Measurements from ENCODE around the gene DLX4.

Gene DLX4

GRCh38 chr17:49985310-49985990 is 16.5 kb downstream of the DLX4 start:
- in situ Hi-C loops (cut with HindIII; ENCODE audit: low sequenced_read_pairs) = no loop called here

GRCh38 chr17:49986396-49987289 is 17.7 kb downstream of the DLX4 start:
- in situ Hi-C loops (cut with HindIII; ENCODE audit: low sequenced_read_pairs) = no loop called here

GRCh38 chr17:49987290-49987585 is 18.2 kb downstream of the DLX4 start:
- in situ Hi-C loops (cut with HindIII; ENCODE audit: low sequenced_read_pairs) = no loop called here

- in situ Hi-C loops (cut with HindIII; ENCODE audit: low sequenced_read_pairs) = no loop called here
Observed at GRCh38 chr17:49987681-49988441, 18.9 kb downstream of the DLX4 start.

- in situ Hi-C loops (cut with HindIII; ENCODE audit: low sequenced_read_pairs) = no loop called here
Observed at GRCh38 chr17:49989518-49989880, 20.5 kb downstream of the DLX4 start.

DNA sequence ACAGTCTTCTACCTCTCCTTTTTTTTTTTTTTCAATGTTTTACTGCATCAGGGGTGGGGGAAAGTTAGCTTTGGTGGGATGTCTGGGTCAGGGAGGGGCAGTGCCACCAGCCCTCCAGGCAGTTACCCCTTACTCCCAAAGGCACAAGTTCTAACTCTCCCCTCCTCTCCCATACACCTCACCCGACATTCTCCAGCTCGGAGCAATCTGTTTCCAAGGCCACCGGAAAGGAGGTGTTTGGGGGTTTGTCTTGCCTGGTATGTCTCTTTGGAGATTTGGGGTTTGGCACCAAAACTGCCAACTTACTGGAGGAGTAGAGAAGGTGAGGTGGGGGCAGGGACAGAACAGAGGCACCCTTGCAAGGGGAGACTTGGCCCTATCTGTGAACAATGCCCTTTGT is 21.3 kb downstream of the DLX4 start:
- in situ Hi-C loops (cut with HindIII; ENCODE audit: low sequenced_read_pairs) = no loop called here

- in situ Hi-C loops (cut with HindIII; ENCODE audit: low sequenced_read_pairs) = no loop called here
Observed at GRCh38 chr17:49990921-49991320, 21.9 kb downstream of the DLX4 start.

- in situ Hi-C loops (cut with HindIII; ENCODE audit: low sequenced_read_pairs) = no loop called here
Observed at GRCh38 chr17:49991409-49991808, 22.4 kb downstream of the DLX4 start.

GRCh38 chr17:49992191-49992932 is 23.4 kb downstream of the DLX4 start:
- in situ Hi-C loops (cut with HindIII; ENCODE audit: low sequenced_read_pairs) = no loop called here

DNA sequence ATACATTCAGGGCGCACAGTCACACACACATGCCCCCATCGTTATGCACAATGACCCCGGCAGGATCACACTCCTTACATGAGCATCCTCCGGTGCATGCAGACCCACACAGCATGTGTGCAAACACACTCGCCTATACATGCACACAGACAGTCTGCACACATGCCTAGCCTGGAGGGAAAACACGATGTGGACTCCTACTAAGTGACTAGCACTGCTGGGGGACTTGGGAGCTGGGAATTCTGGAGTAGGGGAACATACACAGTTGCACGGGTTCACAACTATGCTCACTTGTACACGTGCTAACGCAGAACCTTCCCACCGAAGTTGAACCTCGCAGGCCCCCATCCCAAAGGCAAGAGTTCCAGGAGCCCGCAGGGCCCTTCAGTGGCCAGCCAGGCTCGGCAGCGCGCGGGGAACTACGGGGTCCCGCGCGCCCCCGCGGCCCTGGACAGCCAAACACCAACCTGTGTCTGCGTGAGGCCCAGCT is 24.0 kb downstream of the DLX4 start:
- in situ Hi-C loops (cut with HindIII; ENCODE audit: low sequenced_read_pairs) = no loop called here

- in situ Hi-C loops (cut with HindIII; ENCODE audit: low sequenced_read_pairs) = no loop called here
Observed at GRCh38 chr17:49993423-49994060, 24.6 kb downstream of the DLX4 start.

GRCh38 chr17:49994085-49995054 is 25.4 kb downstream of the DLX4 start:
- in situ Hi-C loops (cut with HindIII; ENCODE audit: low sequenced_read_pairs) = loop anchor here (5.0 kb wide), 2 partner anchors 83 to 112 kb away; no protein-coding TSS in a partner anchor

GRCh38 chr17:49995055-49995738 is 26.2 kb downstream of the DLX4 start, which contains the start of gene DLX3:
Gene DLX3, minus strand, starts transcription at chr17:49995224. Its CDS starts 226 bp downstream, at chr17:49994998.
- in situ Hi-C loops (cut with HindIII; ENCODE audit: low sequenced_read_pairs) = loop anchor here (5.0 kb wide), 2 partner anchors 82 to 113 kb away; no protein-coding TSS in a partner anchor

GRCh38 chr17:49996121-49996494 is 27.1 kb downstream of the DLX4 start:
- in situ Hi-C loops (cut with HindIII; ENCODE audit: low sequenced_read_pairs) = loop anchor here (5.0 kb wide), 2 partner anchors 81 to 114 kb away; no protein-coding TSS in a partner anchor

DNA sequence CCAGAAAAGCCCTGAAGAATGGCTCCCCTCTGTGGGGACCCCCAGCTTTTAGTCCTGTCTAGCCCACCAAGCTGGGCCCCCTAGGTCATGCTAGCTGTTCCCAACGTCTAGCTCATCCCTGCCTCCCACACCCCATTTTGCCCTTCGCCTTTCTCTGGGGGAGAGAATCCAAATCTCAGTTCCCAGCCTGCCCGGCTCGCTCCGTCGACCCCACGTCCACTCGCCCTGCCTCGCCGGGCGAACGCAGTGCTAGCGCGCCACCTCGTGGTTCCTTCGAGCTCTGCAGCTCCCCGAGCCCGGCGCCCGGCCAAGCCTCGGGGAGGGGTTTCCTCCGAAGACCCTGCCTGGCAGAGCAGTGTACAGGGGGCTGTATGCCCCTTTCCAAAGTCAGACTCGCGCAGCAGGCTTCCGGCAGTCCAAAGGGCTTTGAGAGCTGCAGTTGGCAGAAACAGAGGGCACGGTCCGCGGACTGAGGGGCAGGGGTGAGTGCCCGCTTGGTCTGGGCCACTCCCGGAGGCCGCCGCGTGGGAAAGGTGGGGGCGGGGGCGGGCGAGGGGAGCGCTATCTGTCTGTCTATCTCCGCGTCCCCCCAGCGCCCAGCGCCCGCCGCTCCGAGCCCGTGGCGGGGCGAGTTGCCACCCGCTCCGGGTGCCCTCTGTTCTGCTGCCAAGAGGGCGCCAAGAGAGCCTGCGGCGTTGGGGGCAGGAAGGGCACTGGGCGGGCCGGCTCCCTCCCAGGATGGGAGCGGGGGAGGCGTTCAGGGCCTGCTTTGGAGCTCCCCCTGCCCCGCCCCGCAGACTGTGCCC is 27.7 kb downstream of the DLX4 start:
- in situ Hi-C loops (cut with HindIII; ENCODE audit: low sequenced_read_pairs) = loop anchor here (5.0 kb wide), 2 partner anchors 81 to 114 kb away; no protein-coding TSS in a partner anchor

DNA sequence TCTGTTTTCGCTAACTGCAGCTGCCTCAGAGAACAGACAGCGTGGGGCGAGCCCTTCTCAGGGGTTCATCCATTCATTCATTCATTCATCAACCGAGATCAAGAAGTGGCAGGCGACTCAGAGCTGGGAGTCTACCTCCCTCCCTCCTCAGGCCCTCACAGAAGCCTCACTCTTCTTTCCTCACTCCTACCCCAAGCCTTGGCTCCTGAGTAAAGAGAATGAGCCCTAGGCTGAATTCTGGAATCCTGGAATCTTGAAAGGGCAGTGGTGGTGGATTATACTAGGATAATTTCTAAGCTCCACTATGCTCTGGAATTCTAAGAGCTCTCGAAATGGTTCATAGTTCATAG is 28.3 kb downstream of the DLX4 start:
- in situ Hi-C loops (cut with HindIII; ENCODE audit: low sequenced_read_pairs) = loop anchor here (5.0 kb wide), 2 partner anchors 80 to 115 kb away; no protein-coding TSS in a partner anchor
